Panc1 (cell line): ENCODE measurements around the gene NTN3.

Experiments
- CTCF ChIP-seq: fragments of 450-650 bp; IDR thresholded peaks from 2 replicates; pipeline ENCODE4 v1.5.1; 2017; ENCODE audit warnings: mild to moderate bottlenecking
- POLR2AphosphoS5 ChIP-seq: IDR thresholded peaks from 2 replicates; pipeline ENCODE4 v1.6.1; 2012; ENCODE audit warnings: mild to moderate bottlenecking, low read depth, low read length, moderate library complexity
- REST ChIP-seq, 2 experiments: IDR thresholded peaks; 2 replicates each; pipeline ENCODE4 v1.6.1; 2011 to 2012; ENCODE audit warnings: low read depth in 2 of 2, control low read depth in 1 of 2, low read length in 1 of 2, mild to moderate bottlenecking in 1 of 2, moderate library complexity in 1 of 2; ENCODE audit not compliant: insufficient read depth in 1 of 2
- SIN3A ChIP-seq: IDR thresholded peaks from 2 replicates; pipeline ENCODE4 v1.6.1; 2012; ENCODE audit warnings: low read depth, mild to moderate bottlenecking, low read length, moderate library complexity, borderline replicate concordance; ENCODE audit not compliant: insufficient read depth

GRCh38 chr16:2462031-2462866 lies 8.8 kb upstream of the NTN3 start:
- TF ChIP-seq CTCF, result no peak
- TF ChIP-seq POLR2AphosphoS5, result no peak
- no peak for TF ChIP-seq REST (IDR thresholded peaks at IDR 0.05; ENCODE audit: insufficient read depth in 1 of 2, low read depth in 2 of 2, low read length in 1 of 2)
- TF ChIP-seq SIN3A, result no peak
